GM04503 (cell line): ENCODE results near the gene HRH3.

Source experiments
- DNase-seq: peaks from one replicate; pipeline ENCODE4 v3.0.0-alpha.2; 2012; ENCODE audit warnings: low read depth

HRH3 gene

GRCh38 chr20:62197801-62198200, 22.3 kb downstream of the HRH3 start:
- DNase-seq = no peak

- no peak for DNase-seq
Measured at GRCh38 chr20:62197311-62197710, 22.8 kb downstream of the HRH3 start.

GRCh38 chr20:62196286-62196685, 23.8 kb downstream of the HRH3 start:
- DNase-seq = no peak

GRCh38 chr20:62195736-62196135, 24.3 kb downstream of the HRH3 start:
- no peak for DNase-seq

GRCh38 chr20:62195075-62195405, 25.0 kb downstream of the HRH3 start:
- DNase-seq = no peak

GRCh38 chr20:62193079-62194025, 26.7 kb downstream of the HRH3 start:
- no peak for DNase-seq

- DNase-seq = no peak
Measured at GRCh38 chr20:62192635-62193034, 27.4 kb downstream of the HRH3 start.

GRCh38 chr20:62191781-62192559, 28.1 kb downstream of the HRH3 start:
- DNase-seq = no peak

- DNase-seq = no peak
Measured at GRCh38 chr20:62190639-62191411, 29.3 kb downstream of the HRH3 start.

- peak; percentile 16 for DNase-seq
Measured at GRCh38 chr20:62186887-62187866, 32.9 kb downstream of the HRH3 start.

- no peak for DNase-seq
Measured at GRCh38 chr20:62186096-62186426, 34.0 kb downstream of the HRH3 start.

- DNase-seq = no peak
Measured at GRCh38 chr20:62183426-62184142, 36.5 kb downstream of the HRH3 start.

GRCh38 chr20:62182469-62183425, 37.3 kb downstream of the HRH3 start, which contains the start of gene MTG2:
TSS of gene MTG2 (plus strand) at chr20:62183028. CDS start at chr20:62193421, 10,393 bp downstream.
- DNase-seq = peak; percentile 67

GRCh38 chr20:62181808-62182207, 38.3 kb downstream of the HRH3 start:
- no peak for DNase-seq

GRCh38 chr20:62179162-62179504, 40.9 kb downstream of the HRH3 start:
- DNase-seq = no peak

- DNase-seq = no peak
Measured at GRCh38 chr20:62178316-62179161, 41.5 kb downstream of the HRH3 start.

GRCh38 chr20:62177307-62177706, 42.8 kb downstream of the HRH3 start:
- no peak for DNase-seq

- DNase-seq = no peak
Measured at GRCh38 chr20:62176866-62177265, 43.2 kb downstream of the HRH3 start.

GRCh38 chr20:62175711-62176110, 44.4 kb downstream of the HRH3 start:
- DNase-seq = no peak
